Measurements from ENCODE around the gene EGFR.

DNA sequence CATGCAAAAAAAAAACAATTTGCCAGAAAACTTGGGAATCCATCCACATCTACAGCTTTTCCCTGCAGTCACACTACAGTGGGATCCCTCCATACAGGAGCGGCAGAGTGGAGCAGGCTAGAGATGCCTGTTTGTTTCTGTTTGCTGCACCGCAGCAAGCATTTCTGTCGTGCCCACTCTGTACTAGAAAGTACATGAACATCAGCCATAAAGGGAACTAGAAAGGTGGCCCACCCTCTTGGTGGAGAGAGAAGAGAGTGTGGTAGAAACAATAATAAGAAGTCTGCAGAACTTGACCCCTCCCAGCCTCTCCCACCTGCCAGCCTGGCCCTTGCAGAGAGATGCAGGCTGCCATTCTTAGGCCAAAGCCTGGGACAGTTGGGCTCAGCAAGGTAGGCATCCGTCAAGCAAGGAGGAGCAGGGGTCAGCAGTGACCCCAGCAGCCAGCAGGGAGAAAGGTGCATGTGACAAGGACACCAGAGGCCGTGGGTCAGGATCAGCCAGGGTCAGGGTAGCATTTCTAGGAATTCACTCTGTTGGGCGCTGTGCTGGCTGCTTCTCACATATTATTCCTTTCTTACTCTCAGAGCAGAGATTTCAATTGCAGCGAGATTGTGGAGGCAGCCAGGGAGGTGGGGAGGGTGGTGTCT is 171.8 kb downstream of the EGFR start:
- TF ChIP-seq EZH2phosphoT487 (IDR thresholded peaks at IDR 0.05; ENCODE audit: low read depth, severe bottlenecking, unreplicated experiment): no peak
- TF ChIP-seq, protein P1, sequence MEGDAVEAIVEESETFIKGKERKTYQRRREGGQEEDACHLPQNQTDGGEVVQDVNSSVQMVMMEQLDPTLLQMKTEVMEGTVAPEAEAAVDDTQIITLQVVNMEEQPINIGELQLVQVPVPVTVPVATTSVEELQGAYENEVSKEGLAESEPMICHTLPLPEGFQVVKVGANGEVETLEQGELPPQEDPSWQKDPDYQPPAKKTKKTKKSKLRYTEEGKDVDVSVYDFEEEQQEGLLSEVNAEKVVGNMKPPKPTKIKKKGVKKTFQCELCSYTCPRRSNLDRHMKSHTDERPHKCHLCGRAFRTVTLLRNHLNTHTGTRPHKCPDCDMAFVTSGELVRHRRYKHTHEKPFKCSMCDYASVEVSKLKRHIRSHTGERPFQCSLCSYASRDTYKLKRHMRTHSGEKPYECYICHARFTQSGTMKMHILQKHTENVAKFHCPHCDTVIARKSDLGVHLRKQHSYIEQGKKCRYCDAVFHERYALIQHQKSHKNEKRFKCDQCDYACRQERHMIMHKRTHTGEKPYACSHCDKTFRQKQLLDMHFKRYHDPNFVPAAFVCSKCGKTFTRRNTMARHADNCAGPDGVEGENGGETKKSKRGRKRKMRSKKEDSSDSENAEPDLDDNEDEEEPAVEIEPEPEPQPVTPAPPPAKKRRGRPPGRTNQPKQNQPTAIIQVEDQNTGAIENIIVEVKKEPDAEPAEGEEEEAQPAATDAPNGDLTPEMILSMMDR (IDR thresholded peaks at IDR 0.05; ENCODE audit: poor library complexity): no peak

Measured in hepatocyte (in vitro differentiated cells).